ENCODE data around the gene PDZRN4. TPM values are rescaled to one million over a fixed set of nuclear protein-coding genes. Genes with fewer than 3 reads are reported as not detected.

Gene PDZRN4
- total and polyA plus RNA-seq, 12 donors: 0.28 to 2.3 (median 1.0) TPM

- DNase-seq: no peak
- H3K9me3 ChIP-seq (replicated peaks in 1 of 3): no peaks in the 10 kb centered on the region
- WGBS, 4 donors: 87 to 93% (median 90%) methylated on average over 1 of the region's 1 CpG
- TF ChIP-seq POLR2A (IDR thresholded peaks at IDR 0.05) (no peak), CTCF (IDR thresholded peaks at IDR 0.05) (no peak)
- H3K27me3 ChIP-seq: no peaks in the 10 kb centered on the region
- H3K4me1 ChIP-seq (replicated peaks in 1 of 2): peaks cover 4 to 22% of the 10 kb centered on the region in 2 donors
- peak overlapping the region in 1 of 5 donors; percentile 70 for H3K27ac ChIP-seq
- intact Hi-C loops (cut with DNase I): no loop called here
- H3K4me3 ChIP-seq: no peak overlapping the region
- no peaks in the 10 kb centered on the region for H3K36me3 ChIP-seq (replicated peaks in 1 of 2)
Observed at GRCh38 chr12:41206298-41206697, 18.2 kb downstream of the PDZRN4 start.

- Histone ChIP-seq H3K9me3 (replicated peaks in 1 of 3) (no peaks in the 10 kb centered on the region), H3K27me3 (no peaks in the 10 kb centered on the region), H3K4me1 (replicated peaks in 1 of 2) (peaks cover 11 to 23% of the 10 kb centered on the region in 2 donors), H3K4me3 (no peak overlapping the region), H3K36me3 (replicated peaks in 1 of 2) (no peaks in the 10 kb centered on the region), H3K27ac (no peak overlapping the region)
- TF ChIP-seq CTCF (IDR thresholded peaks at IDR 0.05) (no peak), POLR2A (IDR thresholded peaks at IDR 0.05) (no peak)
- no peak for DNase-seq
- WGBS, 4 donors: 74 to 83% (median 78%) methylated on average over 3 of the region's 3 CpGs
- intact Hi-C loops (cut with DNase I): no loop called here
Observed at GRCh38 chr12:41211448-41211847, 23.3 kb downstream of the PDZRN4 start.

- H3K27me3 ChIP-seq: no peaks in the 10 kb centered on the region
Observed at GRCh38 chr12:41212625-41213024, 24.5 kb downstream of the PDZRN4 start.

GRCh38 chr12:41213107-41213506, 25.0 kb downstream of the PDZRN4 start:
- WGBS, 4 donors: 62 to 68% (median 65%) methylated on average over 7 of the region's 7 CpGs
- peaks cover 11 to 17% of the 10 kb centered on the region in 2 donors for H3K4me1 ChIP-seq (replicated peaks in 1 of 2)
- intact Hi-C loops (cut with DNase I): no loop called here
- H3K27me3 ChIP-seq: no peaks in the 10 kb centered on the region
- H3K9me3 ChIP-seq (replicated peaks in 1 of 3): no peaks in the 10 kb centered on the region
- no peak for TF ChIP-seq POLR2A (IDR thresholded peaks at IDR 0.05)
- no peak for TF ChIP-seq CTCF (IDR thresholded peaks at IDR 0.05)
- H3K27ac ChIP-seq: peak overlapping the region in 2 of 5 donors; percentile 27 to 43
- DNase-seq: no peak
- H3K4me3 ChIP-seq: no peak overlapping the region
- no peaks in the 10 kb centered on the region for H3K36me3 ChIP-seq (replicated peaks in 1 of 2)

More at GRCh38 chr12:41212625-41213024, 24.5 kb downstream of the PDZRN4 start:
- no peak for DNase-seq
- Histone ChIP-seq H3K36me3 (replicated peaks in 1 of 2) (no peaks in the 10 kb centered on the region), H3K9me3 (replicated peaks in 1 of 3) (no peaks in the 10 kb centered on the region), H3K4me1 (replicated peaks in 1 of 2) (peaks cover 11 to 22% of the 10 kb centered on the region in 2 donors), H3K27ac (peak overlapping the region in 1 of 5 donors; percentile 43), H3K4me3 (no peak overlapping the region)
- 17 to 42% (median 33%) methylated on average over 2 of the region's 2 CpGs for WGBS, 4 donors
- intact Hi-C loops (cut with DNase I): no loop called here
- TF ChIP-seq CTCF (IDR thresholded peaks at IDR 0.05): no peak
- TF ChIP-seq POLR2A (IDR thresholded peaks at IDR 0.05): no peak

Data from adrenal gland (tissue), 12 donors.